HG02798 (cell line): ENCODE results near the gene HECW1.

Experiments
- ATAC-seq: cut with Tn5 transposase; IDR thresholded peaks from one replicate; pipeline ENCODE4 v1.9.1; 2021; ENCODE audit warnings: mild to moderate bottlenecking; ENCODE audit not compliant: unreplicated experiment, poor library complexity

Gene HECW1

DNA sequence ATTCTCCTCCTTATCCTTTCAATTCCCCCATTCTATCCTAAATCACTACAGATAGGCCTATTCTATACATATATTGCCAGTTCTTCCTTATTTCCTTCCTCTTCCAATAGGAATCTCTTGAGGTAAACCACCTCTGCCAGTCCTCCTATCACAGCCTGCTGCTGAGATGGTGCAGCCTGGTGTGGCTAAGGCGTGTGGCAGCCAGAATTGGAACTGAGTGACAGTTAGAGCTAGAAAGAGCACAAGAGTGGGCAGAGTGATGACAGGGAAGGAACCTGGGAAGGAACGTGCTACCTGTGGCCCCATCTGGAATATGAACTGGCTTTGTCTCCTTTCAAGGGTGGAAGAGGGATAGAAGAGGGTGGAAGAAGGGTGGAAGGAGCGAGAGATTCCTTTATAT, 187.7 kb downstream of the HECW1 start:
- no peak for ATAC-seq

DNA sequence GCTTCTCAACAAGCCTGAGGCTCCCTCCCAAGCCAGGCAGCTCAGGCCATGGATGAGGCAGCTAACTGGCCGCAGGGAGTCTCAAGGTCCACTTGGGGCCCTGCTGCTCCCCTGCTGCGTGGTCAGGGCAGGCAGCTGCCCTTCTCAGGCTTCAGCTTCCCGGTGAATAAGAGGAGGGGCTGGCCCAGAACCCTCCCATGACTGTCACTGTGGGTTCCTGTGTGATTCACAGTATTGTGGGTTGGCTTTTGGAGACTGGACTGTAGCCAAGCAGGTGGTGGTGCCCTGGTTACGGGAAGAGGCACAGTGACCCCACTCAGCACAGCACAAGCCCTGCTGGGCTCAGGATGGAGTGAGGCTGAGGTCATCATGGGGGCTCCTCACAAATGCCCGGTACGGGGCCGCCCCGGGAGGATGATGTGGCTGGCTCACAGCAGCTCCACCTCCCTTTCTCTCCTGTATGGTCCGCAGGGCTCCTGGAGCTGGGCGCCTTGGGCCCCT, 189.8 kb downstream of the HECW1 start:
- no peak for ATAC-seq

DNA sequence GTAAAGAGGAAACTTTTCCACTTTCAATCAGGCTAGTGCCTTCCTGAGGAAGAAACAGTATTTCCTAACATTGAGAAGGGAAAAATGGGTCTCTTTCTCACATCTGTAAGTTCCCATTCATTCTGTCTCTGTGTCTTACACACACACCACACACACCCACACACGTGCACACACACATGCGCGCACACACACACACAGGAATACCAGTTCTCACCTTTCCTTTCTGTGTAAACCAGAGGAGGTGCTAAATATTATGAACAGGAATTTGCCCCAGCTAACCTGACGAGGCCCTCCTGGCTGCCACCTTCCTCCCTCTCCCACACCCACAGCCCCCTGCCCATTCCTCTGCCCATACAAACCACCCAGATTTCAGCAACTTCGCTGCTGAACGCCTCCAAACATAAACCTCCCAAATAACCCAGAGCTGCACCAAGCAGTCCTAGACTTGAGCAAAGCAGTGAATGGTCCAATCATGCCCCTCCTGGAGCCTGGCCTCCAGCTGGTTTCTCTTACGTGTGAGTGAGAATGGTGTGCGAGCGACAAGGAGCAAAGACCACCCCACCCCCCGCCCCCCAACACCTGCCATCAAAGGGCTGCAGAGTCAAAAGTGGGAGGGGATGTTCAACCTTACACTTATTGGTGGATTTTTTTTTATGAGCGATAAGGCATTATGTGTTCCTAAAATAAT, 190.5 kb downstream of the HECW1 start:
- ATAC-seq: no peak

DNA sequence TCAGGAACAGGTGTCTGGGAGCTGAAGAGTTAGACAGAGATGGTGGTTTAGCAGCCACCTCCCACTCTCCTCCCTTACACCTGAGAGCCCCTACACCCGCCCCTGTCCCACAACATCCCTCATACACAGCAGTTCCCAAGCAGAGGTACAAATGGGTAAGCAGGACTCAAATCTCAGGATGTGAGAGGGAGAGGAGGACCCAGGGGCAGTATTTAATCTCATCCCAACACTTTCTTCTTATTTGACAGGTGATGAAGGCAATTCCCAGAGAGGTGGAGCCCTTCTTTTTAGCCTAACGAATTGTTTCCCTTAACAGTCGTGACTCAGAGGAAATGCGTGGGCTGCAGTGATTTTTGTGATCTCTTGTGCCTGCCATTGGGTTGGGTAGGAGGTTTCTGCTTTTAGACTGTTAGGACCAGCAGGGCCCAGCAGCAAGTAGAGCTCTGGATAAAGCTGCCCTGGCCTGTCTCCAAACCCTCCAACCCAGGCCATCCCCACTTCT, 191.3 kb downstream of the HECW1 start:
- ATAC-seq: peak; percentile 50

DNA sequence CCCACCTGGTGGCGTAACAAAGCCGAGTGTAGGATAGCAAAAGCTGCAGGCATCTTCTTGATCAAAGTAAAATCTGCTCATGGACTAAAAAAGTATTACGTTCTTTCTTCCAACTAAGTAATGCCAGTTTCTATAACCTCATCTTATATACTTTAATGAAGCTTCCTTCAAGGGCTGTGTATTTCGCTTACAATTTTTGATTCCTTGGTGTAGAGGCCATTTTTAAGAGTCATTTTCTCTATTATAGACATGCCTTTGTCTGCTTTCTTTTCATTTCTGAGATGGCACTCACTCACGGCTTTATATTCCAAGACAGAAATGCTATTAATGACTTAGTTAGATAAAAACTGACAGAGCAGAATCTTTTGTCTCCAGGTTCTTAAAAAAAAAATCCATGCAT, 194.0 kb downstream of the HECW1 start:
- no peak for ATAC-seq

DNA sequence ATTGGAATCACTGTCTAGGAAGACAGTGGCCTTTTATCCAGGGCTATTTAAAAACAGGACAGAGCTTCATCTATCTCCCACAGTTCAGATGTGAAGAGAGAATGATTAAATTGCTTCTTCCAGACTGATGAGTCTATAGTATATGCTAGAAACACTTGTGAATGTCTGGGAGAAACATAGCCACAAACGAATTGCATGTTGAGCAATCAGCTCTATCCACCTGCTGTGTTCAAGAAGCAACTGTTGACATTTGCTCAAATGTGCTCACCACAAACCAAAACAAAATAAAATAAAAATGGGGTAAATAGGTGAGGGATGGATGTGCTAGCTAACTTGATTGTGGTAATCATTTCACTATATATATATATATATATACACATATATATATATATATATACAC, 195.1 kb downstream of the HECW1 start:
- no peak for ATAC-seq

DNA sequence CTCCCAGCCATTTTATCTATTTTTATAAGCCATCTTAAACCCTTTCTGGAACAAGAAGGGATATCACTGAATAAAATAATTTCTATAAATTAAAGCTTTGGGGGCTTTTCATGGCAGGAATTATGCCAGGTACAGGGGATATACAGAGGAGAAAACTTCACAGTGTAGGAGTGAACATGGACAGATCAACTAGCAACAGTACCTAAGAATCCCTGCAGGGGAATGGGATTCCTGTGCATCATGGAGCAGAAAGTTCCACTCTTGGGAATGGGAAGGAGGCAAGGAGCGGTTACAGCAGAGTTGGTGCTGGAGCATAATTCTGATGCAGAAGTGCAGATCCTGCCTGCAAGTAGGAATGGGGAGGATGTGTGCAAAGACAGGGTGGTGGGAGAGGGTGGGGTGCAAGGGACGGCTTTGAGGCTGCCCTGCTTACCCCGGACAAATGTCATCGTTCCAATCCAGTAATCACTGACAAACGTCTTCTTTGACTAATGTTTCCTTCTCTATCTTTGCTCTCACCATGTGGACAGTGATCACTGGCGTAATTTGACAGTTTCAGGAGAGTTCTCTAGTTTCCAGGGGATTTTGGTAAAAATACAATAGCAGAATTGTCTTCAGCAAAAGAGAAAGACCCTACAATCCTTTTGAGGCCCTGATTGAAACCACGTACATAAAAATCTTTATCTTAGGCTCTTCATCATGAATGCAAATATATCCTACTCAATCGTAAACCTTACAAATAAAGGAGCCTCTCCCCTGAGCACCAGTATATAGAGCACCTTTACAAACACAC, 196.7 kb downstream of the HECW1 start:
- ATAC-seq: no peak

DNA sequence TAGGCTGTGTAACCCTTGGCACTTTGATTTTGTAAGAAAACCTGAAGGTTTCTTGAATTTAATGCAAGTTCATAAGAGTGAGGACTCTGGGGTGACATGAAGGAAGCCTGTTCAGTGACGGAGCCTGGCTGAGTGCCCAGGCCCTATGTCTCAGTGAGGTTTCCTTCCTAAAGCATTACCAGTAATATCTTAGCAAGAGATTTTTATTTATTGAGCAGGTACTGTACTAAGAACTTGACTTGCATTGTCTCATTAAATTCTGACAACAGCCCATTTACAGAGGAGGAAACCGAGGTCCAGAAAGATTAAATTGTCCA, 197.2 kb downstream of the HECW1 start:
- ATAC-seq: no peak

DNA sequence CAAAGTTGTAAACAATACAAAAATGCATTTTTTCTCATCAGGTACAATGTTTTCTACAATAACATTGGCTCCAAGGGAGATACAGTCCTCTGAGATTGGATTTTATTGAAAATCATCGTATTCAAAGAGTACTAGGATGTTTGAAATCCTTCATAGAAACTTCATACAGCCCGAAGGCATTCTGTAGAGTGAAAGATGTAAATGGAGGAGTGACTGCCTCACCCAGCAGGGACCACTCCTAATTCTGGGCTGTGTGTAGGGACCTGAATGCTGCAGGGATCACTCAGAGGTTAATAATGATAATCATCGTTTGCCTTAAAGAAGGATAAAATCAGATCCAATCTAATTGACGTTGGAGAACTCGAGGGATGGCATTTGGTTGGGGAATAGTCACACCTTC, 198.6 kb downstream of the HECW1 start:
- ATAC-seq: no peak

DNA sequence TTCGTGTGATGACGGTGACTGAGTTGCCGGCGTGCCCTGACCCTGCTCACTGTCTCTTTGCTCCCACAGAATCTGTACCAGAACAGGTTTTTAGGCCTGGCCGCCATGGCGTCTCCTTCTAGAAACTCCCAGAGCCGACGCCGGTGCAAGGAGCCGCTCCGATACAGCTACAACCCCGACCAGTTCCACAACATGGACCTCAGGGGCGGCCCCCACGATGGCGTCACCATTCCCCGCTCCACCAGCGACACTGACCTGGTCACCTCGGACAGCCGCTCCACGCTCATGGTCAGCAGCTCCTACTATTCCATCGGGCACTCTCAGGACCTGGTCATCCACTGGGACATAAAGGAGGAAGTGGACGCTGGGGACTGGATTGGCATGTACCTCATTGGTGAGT, 199.2 kb downstream of the HECW1 start:
- no peak for ATAC-seq

DNA sequence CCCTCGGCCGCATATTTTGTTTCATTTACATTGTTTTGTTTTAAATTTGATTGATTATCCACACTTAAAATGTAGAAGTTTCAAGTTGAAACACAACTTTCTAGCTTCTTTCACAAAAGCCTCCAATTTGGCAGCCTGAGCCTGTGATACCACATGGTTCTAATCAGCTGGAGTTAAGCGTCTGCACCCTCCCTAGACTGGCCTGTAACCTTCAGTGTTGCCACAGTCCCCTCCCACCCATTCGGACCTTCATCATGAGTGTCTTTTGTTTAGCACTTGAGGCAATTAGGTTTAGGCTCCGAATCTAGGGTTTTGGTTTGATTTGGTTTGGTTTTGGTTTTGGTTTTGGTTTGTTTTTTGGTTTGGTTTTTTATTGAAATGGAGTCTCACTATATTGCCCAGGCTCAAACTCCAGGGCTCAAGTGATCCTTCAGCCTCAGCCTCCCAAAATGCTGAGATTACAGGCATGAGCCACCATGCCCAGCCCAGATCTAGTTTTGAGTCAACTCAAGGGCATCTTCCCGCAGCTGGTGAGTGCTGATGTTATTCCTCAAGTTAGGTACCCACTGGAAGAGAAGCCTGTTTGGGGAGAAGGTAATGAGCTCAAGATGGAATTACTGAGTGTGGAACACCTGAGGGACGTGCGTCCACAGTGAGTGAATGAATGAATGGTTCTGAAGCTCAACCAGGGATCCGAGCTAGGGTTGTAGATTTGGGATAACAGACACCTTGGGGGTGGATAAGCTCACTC, 201.4 kb downstream of the HECW1 start:
- no peak for ATAC-seq

DNA sequence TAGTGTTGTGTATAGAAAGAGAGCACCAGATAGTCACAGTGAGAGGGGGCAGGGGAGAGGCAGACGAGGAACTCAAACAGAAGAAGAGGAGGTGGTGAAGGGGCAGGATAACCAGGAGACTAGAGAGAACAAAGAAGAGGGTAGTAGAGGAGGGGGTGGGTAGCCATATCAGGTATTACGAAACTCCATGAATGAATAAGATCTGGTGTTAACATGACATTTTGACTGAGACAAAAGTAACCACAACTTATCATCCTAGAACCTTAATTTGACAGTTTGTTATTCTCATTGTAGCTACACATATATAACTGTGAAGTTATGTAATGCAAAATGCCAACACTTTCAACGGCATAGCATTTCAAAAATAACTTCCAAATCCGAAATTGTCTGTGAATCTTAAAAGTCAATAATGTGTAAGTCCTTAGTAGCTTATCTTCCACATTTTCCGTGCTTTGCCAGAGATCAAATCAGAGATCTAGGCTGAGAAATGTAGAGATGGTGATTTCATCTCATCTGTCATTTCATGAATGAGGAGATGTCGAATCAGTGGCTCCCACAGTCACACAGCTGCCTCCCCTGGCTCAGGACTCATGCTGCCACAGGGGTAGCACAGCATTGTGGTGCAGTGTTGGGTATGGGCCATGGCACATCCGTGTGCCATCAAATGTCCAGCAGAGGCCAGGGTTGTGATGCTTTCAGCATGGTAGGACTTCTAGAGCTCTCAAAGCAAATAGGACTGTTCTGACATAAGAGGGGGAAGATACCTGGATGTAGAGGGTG, 202.1 kb downstream of the HECW1 start:
- ATAC-seq: no peak

DNA sequence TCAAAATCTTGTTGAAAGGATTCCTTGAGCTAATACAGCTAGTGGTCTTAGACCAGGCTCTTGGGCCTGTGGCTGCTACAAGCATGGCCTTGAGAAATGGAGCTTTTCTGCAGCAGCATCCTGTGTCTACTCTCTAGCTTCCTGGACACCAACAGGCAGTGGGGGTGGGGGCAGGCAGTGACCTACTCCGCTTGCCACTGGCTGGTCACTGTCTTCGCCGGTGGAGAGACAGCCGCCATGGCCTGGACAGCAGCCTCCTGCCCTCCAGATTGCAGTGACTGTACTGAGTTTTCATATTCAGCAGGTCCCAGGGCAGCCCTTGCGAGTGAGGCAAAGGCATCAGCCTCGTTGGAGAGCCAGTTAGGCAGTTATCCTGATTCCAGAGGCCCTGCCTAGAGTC, 204.6 kb downstream of the HECW1 start:
- no peak for ATAC-seq

DNA sequence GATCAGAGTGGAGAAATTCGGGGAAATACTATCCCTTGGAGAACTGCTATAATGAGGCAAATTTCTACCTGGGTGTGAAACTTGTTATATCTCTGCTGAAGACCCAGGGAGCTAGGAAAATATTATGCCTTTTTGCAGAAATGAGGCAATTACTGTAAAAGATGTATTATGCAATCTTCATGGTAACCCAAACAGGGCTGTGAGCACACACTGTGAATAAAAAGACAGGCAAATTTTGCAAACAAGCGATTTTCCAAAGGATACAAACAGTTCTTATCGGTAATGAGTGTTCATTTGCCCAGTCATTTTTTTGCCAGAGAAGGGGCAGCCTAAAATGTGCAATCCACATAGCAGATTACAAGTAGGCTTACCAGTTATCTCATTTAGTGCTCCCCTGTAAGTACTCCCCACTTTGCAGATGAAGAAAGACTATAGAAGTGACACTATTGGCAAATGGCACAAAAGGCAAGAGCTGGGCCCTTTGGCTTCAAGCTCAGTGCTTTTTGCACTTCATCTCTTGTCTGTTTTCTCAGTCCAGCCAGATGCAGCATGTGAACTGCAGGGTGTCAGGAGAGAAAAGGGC, 205.8 kb downstream of the HECW1 start:
- ATAC-seq: no peak

DNA sequence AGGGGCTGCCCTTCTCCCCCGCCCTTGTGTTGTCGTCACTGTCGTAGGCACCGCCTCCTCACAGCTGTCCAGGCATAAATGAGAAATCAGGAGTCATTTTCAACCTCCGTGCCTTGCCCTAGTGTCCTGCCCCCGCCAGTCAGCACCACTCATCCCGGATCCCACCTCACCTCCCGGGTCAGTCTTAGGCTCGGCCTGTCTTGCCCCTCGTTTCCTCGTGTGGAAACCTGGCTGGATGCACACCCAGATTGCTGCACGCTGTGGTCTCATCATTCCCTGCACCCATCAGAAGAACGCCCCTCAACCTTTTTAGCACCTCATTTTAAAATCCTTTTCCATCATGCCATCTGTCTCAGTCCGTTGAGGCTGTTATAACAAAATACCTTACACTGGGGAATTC, 213.1 kb downstream of the HECW1 start:
- ATAC-seq: no peak

DNA sequence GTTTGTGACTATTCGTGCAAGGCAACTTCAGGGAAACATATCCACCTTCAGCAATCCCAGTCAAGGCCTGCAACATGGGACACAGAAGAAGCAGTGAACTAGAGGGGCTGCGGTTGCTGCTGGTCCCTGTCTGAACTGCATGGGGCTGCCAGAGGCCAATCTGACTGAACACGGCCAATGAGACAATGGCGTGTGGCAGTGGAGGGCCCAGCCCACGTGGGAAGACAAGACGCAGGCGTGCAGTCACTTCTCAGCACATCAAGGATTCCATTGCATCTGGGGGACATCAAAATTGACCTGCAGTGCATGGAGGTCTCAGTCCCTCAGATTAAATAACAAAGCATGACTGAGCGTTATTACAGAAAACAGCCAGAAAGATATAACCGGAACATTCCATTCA, 215.9 kb downstream of the HECW1 start:
- ATAC-seq: no peak

DNA sequence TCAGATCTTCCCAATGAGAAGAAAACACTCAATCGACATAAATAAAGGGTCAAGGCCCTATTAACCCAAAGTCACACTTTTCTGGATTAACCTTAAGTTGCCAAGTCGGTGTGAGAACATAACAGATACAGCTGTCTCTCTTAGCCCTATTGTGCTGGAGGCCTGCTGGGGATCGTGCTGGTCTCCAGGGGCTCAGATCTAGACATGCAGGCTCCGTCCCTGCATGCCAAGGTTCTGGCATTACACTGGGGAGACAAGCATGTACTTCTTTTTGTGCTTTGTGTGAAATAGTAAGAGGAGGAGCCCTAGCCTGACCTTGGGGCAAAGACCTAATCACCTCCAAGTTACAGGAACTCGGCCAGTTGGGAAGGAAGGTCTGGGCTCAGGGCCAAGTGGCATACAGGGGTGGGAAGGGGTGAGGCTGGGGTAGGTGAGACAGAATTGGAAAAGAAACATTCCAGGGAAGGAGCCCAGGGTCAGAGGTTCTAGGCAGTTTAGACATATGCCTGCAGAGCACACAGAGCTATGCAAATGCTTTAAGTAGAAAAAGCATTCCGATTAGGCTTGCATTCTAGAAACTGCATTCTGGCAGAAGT, 216.4 kb downstream of the HECW1 start:
- no peak for ATAC-seq

DNA sequence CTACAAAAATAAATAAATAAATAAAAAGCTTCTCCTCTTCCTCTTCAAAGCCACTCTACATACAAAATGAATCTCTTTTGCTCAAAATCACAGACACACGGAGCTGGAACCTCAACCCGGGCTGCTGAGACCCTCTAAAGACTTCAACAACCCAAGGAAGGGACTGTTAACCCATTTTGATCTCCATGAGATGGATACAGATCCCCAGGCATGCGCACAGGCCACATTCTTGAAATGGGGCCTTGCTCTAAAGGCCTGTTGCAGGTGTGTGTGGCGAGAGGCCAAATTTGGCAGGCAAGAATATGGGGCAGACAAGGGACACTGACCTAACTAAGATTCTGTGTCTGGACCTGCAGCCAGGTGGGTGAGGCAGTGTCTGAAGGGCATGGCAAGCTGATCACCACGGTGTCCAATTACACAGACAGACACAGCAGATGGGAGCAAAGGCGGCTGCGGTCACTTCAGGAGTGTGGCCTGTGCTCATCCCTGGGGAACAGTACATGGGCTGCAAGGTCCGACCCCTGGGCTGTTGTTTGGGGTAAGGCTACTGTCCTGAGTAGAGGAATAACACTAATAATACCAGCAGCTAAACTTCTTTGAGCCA, 219.8 kb downstream of the HECW1 start:
- ATAC-seq: no peak

DNA sequence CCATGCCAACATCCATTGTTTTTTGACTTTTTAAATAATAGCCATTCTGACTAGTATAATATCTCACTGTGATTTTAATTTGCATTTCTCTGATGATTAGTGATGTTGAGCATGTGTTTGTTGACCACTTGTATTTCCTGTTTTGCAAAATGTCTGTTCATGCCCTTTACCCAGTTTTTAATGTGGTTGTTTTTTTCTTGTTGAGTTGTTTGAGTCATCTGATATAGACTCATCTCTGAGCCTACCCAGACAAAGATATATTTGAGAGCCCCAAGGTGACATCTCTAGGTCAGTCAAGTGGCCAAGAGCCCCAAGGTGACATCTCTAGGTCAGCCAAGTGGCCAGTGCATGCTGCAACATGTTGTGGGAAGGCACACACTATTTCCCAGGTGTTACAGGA, 224.7 kb downstream of the HECW1 start:
- ATAC-seq: no peak
